Nucleus accumbens (tissue), 56 donors: Measurements from ENCODE around the gene HCK.
"Not testable (repeated sequence)": the region's sequence is repeated elsewhere in the genome, so short reads cannot be mapped to it uniquely, and the experiment has no call there.

Source experiments
- DNase-seq, 56 donors: peaks; one replicate each; lab custom pipeline; 2025; lab: John Stamatoyannopoulos, UW

Gene HCK

GRCh38 chr20:32028647-32029372 lies 23.2 kb upstream of the HCK start:
- DNase-seq = no peak

GRCh38 chr20:32029561-32029960 lies 22.5 kb upstream of the HCK start:
- DNase-seq = no peak

GRCh38 chr20:32031007-32031958 lies 20.8 kb upstream of the HCK start:
- DNase-seq = peak in 41 of 56 donors; percentile 10 to 77 (median 33)

- DNase-seq = no peak
These were observed 18.7 kb upstream of the HCK start for GRCh38 chr20:32033316-32033715.

GRCh38 chr20:32033721-32034120 lies 18.3 kb upstream of the HCK start:
- DNase-seq = not testable (repeated sequence)

- DNase-seq = peak in 1 of 56 donors; percentile 2
These were observed 17.2 kb upstream of the HCK start for GRCh38 chr20:32034581-32035425.

GRCh38 chr20:32035426-32035779 lies 16.6 kb upstream of the HCK start:
- DNase-seq = no peak

- no peak for DNase-seq
These were observed 15.8 kb upstream of the HCK start for GRCh38 chr20:32036252-32036651.

GRCh38 chr20:32036716-32037485 lies 15.1 kb upstream of the HCK start:
- DNase-seq = no peak

GRCh38 chr20:32037929-32038328 lies 14.1 kb upstream of the HCK start:
- no peak for DNase-seq

- peak in 15 of 56 donors; percentile 6 to 46 (median 30) for DNase-seq
These were observed 11.7 kb upstream of the HCK start for GRCh38 chr20:32040142-32040953.

GRCh38 chr20:32045999-32046398 lies 6.0 kb upstream of the HCK start:
- no peak for DNase-seq

- DNase-seq = no peak
These were observed 1.7 kb upstream of the HCK start for GRCh38 chr20:32050324-32050841.

GRCh38 chr20:32050851-32051556 lies 1.0 kb upstream of the HCK start:
- peak in 16 of 56 donors; percentile 7 to 41 (median 22) for DNase-seq

- no peak for DNase-seq
These were observed 337 bp upstream of the HCK start for GRCh38 chr20:32051720-32052089.

GRCh38 chr20:32052778-32053362 lies 828 bp downstream of the HCK start:
- DNase-seq = peak in 8 of 56 donors; percentile 4 to 30 (median 9)

GRCh38 chr20:32053648-32054047 lies 1.6 kb downstream of the HCK start:
- DNase-seq = no peak
